Endothelial cell of umbilical vein (primary cell): ENCODE results near the gene NR2C1.

Experiments
- EZH2 ChIP-seq: IDR thresholded peaks from 2 replicates; pipeline ENCODE4 v1.6.1; 2012; ENCODE audit warnings: borderline replicate concordance, low read depth, mild to moderate bottlenecking, moderate library complexity, low read length, inconsistent platforms; ENCODE audit not compliant: severe bottlenecking
- GATA2 ChIP-seq: IDR thresholded peaks from 2 replicates; pipeline ENCODE4 v1.7.0; 2011; ENCODE audit warnings: low read depth, mild to moderate bottlenecking, moderate library complexity, mixed read lengths, low read length; ENCODE audit not compliant: insufficient read length, insufficient read depth
- JUN ChIP-seq: IDR thresholded peaks from 2 replicates; pipeline ENCODE4 v1.6.1; 2011; ENCODE audit warnings: borderline replicate concordance, low read depth; ENCODE audit not compliant: insufficient read length, insufficient read depth
- POLR2A ChIP-seq: IDR thresholded peaks from 2 replicates; pipeline ENCODE4 v1.6.1; 2012; ENCODE audit warnings: low read depth, mild to moderate bottlenecking, control low read depth, low read length
- POLR2AphosphoS5 ChIP-seq: IDR thresholded peaks from 2 replicates; pipeline ENCODE4 v1.6.1; 2012; ENCODE audit warnings: low read depth, mild to moderate bottlenecking, control low read depth, low read length, moderate library complexity; ENCODE audit not compliant: insufficient read depth
- TF ChIP-seq, protein P1 (sequence below): IDR thresholded peaks from 2 replicates; pipeline ENCODE4 v1.6.1; 2011; ENCODE audit not compliant: insufficient read depth, insufficient read length
- TF ChIP-seq, protein P2 (sequence below), 2 donors: IDR thresholded peaks; 1 replicate in 1 of 2; 2 replicates in 1 of 2; pipeline ENCODE4 v1.5.1; 2011; ENCODE audit warnings: low read length in 2 of 2, mild to moderate bottlenecking in 2 of 2, moderate library complexity in 2 of 2, control low read depth in 1 of 2, inconsistent platforms in 1 of 2, low read depth in 1 of 2; ENCODE audit not compliant: insufficient read depth in 1 of 2; ENCODE audit errors: extremely low read depth in 1 of 2

DNA sequence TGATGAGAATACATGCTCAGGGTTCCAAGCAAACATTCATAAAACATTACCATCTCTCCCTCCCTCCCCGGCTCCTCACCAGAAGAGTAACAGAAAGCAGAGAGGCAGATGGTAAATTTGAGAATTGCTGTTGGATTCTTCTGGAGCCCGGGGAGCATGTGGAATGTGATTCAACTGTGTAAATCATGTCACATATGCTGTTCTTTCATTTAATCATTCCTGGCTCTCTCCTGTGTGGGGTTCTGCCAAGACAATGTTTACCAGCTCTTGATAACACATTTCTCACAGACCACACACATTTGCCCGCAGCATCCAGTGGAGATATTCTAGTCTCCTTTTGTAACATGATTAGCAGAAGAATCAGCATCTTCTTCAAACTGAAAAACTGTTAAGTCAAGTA is 23.4 kb upstream of the NR2C1 start:
- TF ChIP-seq, protein P1, sequence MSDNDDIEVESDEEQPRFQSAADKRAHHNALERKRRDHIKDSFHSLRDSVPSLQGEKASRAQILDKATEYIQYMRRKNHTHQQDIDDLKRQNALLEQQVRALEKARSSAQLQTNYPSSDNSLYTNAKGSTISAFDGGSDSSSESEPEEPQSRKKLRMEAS = no peak
- TF ChIP-seq POLR2A (no peak), EZH2 (no peak), GATA2 (no peak), JUN (no peak), POLR2AphosphoS5 (no peak)
- TF ChIP-seq, protein P2, sequence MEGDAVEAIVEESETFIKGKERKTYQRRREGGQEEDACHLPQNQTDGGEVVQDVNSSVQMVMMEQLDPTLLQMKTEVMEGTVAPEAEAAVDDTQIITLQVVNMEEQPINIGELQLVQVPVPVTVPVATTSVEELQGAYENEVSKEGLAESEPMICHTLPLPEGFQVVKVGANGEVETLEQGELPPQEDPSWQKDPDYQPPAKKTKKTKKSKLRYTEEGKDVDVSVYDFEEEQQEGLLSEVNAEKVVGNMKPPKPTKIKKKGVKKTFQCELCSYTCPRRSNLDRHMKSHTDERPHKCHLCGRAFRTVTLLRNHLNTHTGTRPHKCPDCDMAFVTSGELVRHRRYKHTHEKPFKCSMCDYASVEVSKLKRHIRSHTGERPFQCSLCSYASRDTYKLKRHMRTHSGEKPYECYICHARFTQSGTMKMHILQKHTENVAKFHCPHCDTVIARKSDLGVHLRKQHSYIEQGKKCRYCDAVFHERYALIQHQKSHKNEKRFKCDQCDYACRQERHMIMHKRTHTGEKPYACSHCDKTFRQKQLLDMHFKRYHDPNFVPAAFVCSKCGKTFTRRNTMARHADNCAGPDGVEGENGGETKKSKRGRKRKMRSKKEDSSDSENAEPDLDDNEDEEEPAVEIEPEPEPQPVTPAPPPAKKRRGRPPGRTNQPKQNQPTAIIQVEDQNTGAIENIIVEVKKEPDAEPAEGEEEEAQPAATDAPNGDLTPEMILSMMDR (IDR thresholded peaks at IDR 0.05; ENCODE audit: extremely low read depth in 1 of 2, insufficient read depth in 1 of 2, low read depth in 1 of 2, low read length in 2 of 2) = no peak
